ENCODE data around the gene MINAR1.

The MINAR1 gene

DNA sequence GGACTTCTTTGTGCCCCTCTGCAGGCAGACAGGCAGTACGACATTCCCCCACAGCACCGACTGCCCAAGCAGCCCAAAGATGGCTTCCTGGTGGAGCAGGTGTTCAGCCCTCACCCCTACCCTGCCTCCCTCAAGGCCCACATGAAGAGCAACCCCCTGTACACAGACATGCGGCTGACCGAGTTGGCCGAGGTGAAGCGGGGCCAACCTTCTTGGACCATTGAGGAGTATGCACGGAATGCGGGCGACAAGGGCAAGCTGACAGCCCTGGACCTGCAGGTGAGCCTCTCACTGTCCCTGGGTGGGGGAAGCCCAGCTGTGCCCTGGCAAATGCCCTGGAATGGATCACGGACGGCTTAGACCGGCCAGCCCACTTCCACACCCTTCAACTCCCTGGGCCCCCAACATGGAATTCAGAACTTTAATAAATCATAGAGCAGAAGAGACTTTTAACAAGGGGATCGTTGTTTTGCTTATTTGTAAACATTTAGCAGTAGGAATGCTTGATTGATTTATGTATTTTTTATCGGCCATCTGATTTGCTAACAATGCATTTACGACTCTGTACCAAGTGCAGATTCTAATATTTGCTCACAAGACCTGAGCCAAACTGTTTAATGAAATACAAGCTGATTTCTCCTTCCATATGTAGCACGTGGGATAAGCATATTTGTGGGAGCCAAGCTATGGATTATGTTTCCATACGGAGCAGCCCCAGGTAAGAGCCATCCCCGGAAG is 31.1 kb downstream of the MINAR1 start:
- DNase-seq (ENCODE audit: low read depth): no peak

DNA sequence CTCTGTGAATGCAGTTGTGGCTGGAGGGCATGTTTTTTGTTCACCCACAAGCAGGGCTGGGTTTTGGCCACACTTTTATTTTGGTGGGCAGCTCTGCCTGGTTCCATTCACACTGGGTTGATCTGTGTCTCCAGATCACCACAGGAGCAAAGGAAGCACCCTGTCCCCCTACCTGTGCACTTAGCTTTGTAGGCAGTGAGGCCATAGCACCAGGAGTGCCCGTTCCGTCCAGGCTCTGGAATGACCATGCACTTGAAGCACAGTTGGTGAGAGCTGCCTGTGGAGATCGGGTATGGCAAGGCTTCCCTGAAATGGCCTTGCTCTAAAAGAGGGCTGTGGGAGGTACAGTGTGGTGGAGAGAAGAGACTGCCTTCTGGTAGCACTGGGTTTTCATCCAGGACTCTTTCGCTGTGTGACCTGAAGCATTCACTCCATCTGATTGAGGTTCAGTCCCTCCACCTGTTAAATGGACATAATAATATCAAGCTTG is 31.7 kb downstream of the MINAR1 start:
- no peak for DNase-seq (ENCODE audit: low read depth)

DNA sequence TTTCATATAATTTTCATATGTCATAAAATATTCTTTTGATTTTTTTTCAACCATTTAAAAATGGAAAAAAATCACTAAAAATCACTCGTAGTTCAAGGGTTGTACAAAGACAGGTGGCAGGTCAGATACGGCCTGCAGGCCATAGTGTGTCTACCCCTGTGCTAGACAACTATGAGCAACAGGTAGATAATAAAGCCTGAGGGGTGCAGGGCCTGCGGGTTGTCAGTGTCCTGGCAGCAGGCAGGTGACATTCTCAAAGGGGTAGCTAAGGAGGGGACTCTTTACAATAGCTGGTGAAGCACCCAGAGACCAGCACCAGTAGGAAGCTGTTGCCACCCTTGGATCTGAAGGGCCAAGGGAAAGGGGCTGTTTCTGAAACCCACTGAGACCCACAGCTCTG is 34.4 kb downstream of the MINAR1 start:
- no peak for DNase-seq (ENCODE audit: low read depth)

DNA sequence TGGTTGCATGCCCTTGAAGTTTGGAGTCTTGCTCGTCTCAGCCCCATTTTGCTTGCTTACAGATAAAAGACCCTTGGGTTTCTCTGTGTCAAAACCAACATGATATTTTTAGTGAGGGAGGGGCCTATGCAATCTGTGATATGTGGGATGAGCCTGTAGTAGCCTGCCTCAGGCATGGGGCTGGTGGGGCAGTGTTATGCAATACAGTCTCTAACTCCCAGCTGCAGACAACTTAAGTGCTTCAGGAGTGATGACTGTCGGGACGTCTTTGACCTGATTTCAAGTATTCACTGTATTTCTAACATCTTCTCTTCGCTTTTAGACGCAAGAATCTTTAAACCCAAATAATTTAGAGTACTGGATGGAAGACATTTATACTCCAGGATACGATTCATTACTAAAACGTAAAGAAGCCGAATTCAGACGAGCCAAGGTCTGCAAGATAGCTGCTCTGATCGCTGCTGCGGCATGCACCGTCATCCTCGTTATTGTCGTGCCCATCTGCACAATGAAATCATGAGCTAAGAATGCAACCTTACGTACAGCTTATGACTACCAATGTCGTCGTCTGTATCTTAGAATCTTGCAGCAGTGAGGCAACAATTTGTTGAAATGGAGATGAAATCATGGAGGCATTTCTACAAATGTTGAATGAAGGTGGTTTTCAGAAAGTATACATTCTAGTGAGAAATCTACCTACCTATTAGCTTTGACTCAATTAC is 35.9 kb downstream of the MINAR1 start:
- no peak for DNase-seq (ENCODE audit: low read depth)

DNA sequence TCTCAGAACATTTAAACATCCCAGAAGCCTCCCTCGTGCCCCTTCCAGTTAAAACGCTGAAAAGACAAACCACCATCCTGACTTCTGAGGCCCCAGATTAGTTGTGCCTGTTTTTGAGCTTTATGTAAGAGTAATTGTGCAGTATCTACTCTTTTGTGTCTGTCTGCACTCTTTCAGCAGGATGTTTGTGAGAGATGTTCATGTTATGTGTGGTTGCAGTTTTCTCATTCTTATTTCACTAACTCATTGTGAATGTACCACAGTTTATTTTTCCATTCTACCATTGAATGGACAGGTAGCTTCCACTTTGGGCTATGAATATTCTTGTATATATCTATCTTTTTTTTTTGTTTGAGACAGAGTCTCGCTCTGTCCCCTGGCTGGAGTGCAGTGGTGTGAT is 40.3 kb downstream of the MINAR1 start:
- DNase-seq (ENCODE audit: low read depth): no peak

DNA sequence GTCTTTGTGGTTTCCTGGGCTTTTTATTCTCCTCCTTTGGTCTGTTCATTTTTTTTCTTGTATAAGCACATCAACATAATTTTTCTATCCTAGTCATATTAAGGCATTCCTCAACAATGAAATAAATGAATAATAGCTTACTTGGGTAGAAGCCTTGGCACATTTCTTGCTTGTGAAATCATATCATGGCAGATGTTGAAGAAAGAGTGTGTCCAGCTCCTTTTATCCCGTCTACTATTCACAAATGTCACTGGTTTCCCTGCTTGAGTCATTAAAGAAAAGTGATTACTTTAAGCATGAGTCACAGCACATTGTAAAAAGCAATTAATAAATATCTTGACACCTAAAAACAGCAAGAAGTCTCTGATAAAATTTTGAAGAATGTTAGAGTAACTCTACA is 42.1 kb downstream of the MINAR1 start:
- DNase-seq (ENCODE audit: low read depth): no peak

DNA sequence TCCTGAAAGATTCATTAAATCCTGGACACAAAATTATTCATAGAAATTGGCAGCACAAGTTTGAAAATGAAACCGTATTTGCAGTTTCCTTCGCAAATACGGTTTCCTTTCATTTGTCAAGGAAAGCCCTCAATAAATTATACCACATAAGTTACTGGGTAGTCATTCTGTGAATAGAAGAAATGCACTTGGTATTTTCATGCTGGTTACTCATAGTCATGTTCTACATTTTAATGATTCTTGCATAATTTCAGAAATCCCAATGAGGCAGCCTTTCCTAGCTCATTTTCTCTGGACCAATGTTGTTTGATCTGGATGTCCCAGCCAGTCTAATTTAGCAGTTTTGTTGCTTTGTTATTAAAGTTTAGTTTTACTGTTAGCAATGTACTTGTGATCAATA is 43.2 kb downstream of the MINAR1 start:
- DNase-seq (ENCODE audit: low read depth): no peak

DNA sequence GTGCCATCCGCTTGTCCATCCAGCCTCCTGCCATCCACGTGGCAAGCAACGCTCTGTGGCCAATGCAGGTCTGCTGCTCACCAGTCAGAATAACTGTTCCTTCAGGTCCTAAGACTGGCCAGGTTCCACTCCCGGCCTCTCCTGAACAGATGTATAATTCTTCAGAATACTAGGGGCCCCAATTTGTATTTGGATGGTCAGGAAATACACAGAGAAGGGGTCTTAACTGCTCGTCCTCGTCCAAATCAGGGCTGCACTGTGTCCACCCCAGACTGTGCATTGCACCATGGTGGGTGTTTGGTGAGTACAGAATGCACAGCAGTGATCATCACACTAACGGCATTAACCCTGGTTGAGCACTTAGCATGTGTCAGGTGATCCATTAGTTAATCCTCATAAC is 46.0 kb downstream of the MINAR1 start:
- no peak for DNase-seq (ENCODE audit: low read depth)

DNA sequence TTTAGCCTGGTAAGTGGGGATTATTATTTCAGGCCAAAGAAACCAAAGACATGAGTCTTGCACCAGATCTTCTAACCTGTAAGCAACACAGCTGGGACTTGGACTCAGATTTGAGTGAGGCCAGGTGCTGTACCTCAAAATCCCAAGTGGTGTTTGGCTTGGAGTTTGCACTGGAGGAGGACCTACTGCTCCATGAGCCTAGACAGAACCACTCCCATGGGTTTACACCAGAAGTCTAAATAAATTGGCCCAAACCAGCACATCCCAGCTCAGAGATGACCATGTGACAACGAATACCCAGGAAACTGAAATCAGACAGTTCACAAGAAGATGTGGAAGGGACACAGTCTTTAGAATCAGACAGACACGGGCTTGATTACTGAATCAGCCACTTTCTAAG is 47.5 kb downstream of the MINAR1 start:
- DNase-seq (ENCODE audit: low read depth): no peak

DNA sequence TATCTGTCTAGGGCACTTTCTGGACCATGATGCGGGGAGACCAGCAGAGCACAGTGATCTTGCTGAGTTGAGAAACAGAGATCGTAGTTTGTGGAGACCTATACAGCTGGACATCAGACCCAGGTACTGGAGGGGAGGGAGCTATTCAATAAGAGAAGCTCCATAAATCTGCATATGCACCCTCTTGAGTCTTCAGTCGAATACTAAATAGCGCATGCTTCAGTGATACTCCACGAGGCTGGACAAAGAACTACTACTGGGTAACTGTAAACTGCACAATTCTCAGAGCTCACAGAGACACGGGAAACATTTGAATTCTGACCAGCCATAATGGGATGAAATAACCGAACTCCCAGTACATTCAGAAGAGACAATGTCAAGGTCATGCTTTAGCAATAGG is 49.7 kb downstream of the MINAR1 start:
- no peak for DNase-seq (ENCODE audit: low read depth)

Data from activated T-cell treated with anti-CD3 and anti-CD28 coated beads for 48 hours (primary cell).